GM12878 (cell line): ENCODE data around the gene LRRC73. TPM values are rescaled to one million over a fixed set of nuclear protein-coding genes. Genes with fewer than 3 reads are reported as not detected.

ENCODE experiments used
- HDAC2 ChIP-seq: fragments of 200-600 bp; sonication (generic); IDR thresholded peaks from 2 replicates; pipeline ENCODE4 v1.6.1; 2017
- polyA plus RNA-seq, 11 experiments: library from polyadenylated mRNA; depleted of rRNA in 4 of 11; unstranded in 6 of 11; stranded (reverse) in 5 of 11; fragments of >200 nt; fragmentation: Nextera tagmentation in 4 of 11; fragmentation: Illumina TruSeq in 1 of 11; extraction: Ambion mirVana in 4 of 11; extraction: Trizol in 1 of 11; gene quantifications; 1 replicate in 1 of 11; 2 replicates in 10 of 11; pipeline versions ENCODE4 v1.2.1 to v1.2.3, GENCODE V29; 2011 to 2016; ENCODE audit warnings: inconsistent platforms in 2 of 11, missing spikeins in 2 of 11, low read depth in 1 of 11
- total RNA-seq, 4 experiments: library from RNA; depleted of rRNA in 3 of 4; stranded (reverse); fragments of >200 nt in 3 of 4; fragmentation: Illumina TruSeq in 1 of 4; extraction: Trizol in 1 of 4; gene quantifications; 2 replicates each; pipeline versions ENCODE4 v1.2.1 to v1.2.3, GENCODE V29; 2013 to 2021
- TF ChIP-seq, protein P1 (sequence below): fragments of 450-650 bp; formaldehyde crosslinking; IDR thresholded peaks from 2 replicates; pipeline ENCODE4 v1.4.0; 2022; ENCODE audit warnings: mild to moderate bottlenecking, moderate library complexity
- TF ChIP-seq, protein P2 (sequence below): fragments of 150-350 bp; IDR thresholded peaks from 2 replicates; pipeline ENCODE4 v1.6.1; 2016; ENCODE audit warnings: low read depth, low read length

The LRRC73 gene
- total and polyA plus RNA-seq, 10 of the 15 experiments (the other 5 are each of a cell fraction or from before 2014, with no cell fraction given), result 0.13 TPM; not detected in 9

DNA sequence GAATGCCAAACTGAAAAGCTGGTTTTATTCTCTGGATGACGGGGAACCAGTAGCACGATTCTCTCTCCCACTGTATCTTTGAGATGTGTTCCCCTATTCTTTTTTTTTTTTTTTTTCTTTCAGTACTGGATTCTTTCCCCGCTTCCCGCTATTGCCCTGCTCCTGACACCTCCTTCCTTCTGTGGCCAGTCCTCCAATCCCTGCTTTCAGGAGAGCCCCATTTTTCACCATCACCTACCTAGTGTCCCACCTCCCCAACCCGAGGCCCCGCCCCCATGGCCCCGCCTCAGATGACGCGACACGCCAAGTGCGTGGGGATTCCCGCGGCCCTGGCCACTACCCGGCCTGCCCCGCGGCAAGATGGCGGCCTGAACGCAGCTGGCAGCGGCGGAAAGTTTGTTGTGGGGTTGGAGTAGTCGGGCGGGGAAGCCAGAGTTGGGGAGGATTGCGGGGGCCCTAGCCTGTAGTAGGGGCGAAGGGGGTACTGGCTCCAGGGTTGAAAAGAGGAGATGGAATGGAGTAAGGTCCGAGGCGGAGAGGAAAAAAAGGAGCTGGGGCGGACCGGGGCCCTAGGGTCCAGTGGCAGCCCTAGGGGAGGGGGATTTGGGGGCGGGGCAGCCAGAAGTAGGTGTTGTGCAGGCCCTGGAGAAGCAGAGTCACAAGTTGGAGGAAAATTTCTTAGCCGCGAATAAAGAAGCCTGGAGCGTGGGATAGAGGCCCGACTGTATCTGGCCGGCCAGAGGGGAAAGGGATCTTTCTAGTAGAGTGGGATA is 32.7 kb downstream of the LRRC73 start, which contains the start of gene TJAP1 (continued):
- TF ChIP-seq, protein P1, sequence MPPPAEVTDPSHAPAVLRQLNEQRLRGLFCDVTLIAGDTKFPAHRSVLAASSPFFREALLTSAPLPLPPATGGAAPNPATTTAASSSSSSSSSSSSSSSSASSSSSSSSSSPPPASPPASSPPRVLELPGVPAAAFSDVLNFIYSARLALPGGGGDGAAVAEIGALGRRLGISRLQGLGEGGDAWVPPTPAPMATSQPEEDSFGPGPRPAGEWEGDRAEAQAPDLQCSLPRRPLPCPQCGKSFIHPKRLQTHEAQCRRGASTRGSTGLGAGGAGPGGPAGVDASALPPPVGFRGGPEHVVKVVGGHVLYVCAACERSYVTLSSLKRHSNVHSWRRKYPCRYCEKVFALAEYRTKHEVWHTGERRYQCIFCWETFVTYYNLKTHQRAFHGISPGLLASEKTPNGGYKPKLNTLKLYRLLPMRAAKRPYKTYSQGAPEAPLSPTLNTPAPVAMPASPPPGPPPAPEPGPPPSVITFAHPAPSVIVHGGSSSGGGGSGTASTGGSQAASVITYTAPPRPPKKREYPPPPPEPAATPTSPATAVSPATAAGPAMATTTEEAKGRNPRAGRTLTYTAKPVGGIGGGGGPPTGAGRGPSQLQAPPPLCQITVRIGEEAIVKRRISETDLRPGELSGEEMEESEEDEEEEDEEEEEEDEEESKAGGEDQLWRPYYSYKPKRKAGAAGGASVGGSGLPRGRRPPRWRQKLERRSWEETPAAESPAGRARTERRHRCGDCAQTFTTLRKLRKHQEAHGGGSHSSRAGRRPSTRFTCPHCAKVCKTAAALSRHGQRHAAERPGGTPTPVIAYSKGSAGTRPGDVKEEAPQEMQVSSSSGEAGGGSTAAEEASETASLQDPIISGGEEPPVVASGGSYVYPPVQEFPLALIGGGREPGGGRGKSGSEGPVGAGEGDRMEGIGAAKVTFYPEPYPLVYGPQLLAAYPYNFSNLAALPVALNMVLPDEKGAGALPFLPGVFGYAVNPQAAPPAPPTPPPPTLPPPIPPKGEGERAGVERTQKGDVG (CRISPR knock-in tag), result no peak
- TF ChIP-seq HDAC2, result no peak
- TF ChIP-seq, protein P2, sequence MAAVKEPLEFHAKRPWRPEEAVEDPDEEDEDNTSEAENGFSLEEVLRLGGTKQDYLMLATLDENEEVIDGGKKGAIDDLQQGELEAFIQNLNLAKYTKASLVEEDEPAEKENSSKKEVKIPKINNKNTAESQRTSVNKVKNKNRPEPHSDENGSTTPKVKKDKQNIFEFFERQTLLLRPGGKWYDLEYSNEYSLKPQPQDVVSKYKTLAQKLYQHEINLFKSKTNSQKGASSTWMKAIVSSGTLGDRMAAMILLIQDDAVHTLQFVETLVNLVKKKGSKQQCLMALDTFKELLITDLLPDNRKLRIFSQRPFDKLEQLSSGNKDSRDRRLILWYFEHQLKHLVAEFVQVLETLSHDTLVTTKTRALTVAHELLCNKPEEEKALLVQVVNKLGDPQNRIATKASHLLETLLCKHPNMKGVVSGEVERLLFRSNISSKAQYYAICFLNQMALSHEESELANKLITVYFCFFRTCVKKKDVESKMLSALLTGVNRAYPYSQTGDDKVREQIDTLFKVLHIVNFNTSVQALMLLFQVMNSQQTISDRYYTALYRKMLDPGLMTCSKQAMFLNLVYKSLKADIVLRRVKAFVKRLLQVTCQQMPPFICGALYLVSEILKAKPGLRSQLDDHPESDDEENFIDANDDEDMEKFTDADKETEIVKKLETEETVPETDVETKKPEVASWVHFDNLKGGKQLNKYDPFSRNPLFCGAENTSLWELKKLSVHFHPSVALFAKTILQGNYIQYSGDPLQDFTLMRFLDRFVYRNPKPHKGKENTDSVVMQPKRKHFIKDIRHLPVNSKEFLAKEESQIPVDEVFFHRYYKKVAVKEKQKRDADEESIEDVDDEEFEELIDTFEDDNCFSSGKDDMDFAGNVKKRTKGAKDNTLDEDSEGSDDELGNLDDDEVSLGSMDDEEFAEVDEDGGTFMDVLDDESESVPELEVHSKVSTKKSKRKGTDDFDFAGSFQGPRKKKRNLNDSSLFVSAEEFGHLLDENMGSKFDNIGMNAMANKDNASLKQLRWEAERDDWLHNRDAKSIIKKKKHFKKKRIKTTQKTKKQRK, result no peak
